Spinal cord (tissue), 10 donors: ENCODE results near the gene ZNRF4. TPM values are rescaled to one million over a fixed set of nuclear protein-coding genes. Genes with fewer than 3 reads are reported as not detected.

Experiments
- DNase-seq, 6 donors: peaks; one replicate each; pipeline versions ENCODE4 v3.0.0 to v3.0.0-alpha.2; 2013 to 2015; ENCODE audit warnings: low spot score in 6 of 6, low read depth in 4 of 6
- H3K27ac ChIP-seq: one replicate; pipeline ENCODE4 v1.5.1; 2013; ENCODE audit warnings: low read depth, low read length, control low read depth
- H3K27me3 ChIP-seq: one replicate; pipeline ENCODE4 v1.6.1; 2013; ENCODE audit warnings: low read length; ENCODE audit not compliant: control insufficient read depth, insufficient read depth
- H3K36me3 ChIP-seq: one replicate; pipeline ENCODE4 v1.6.1; 2013; ENCODE audit warnings: low read length; ENCODE audit not compliant: control insufficient read depth, insufficient read depth
- H3K4me1 ChIP-seq: one replicate; pipeline ENCODE4 v1.6.1; 2013; ENCODE audit warnings: low read length; ENCODE audit not compliant: control insufficient read depth, insufficient read depth
- H3K4me3 ChIP-seq: one replicate; pipeline ENCODE4 v1.5.1; 2013; ENCODE audit warnings: low read depth, low read length, control low read depth
- H3K9me3 ChIP-seq: one replicate; pipeline ENCODE4 v1.6.1; 2013; ENCODE audit warnings: low read length; ENCODE audit not compliant: control insufficient read depth, insufficient read depth
- WGBS: methylation state at CpG from one replicate; pipeline ENCODE4 v1.1.5; 2013; ENCODE audit warnings: missing lambda C conversion rate; ENCODE audit not compliant: insufficient coverage; 5-methylcytosine and 5-hydroxymethylcytosine counted together
- polyA plus RNA-seq, 2 donors: library from polyadenylated mRNA; unstranded; fragments of 120-200 nt; gene quantifications; one replicate each; pipeline ENCODE4 v1.2.1, GENCODE V29; 2013; ENCODE audit not compliant: insufficient read length in 2 of 2
- total RNA-seq, 2 donors: library from RNA; depleted of rRNA in 1 of 2; stranded (reverse); fragments of 120-200 nt in 1 of 2; fragments of >200 nt in 1 of 2; gene quantifications; one replicate each; pipeline versions ENCODE4 v1.2.3 to v1.2.4, GENCODE V29; 2013 to 2014
- donor health status: healthy.

ZNRF4 gene
- total and polyA plus RNA-seq, 4 donors, result 0.11 to 0.71 (median 0.51) TPM; not detected in 1

DNA sequence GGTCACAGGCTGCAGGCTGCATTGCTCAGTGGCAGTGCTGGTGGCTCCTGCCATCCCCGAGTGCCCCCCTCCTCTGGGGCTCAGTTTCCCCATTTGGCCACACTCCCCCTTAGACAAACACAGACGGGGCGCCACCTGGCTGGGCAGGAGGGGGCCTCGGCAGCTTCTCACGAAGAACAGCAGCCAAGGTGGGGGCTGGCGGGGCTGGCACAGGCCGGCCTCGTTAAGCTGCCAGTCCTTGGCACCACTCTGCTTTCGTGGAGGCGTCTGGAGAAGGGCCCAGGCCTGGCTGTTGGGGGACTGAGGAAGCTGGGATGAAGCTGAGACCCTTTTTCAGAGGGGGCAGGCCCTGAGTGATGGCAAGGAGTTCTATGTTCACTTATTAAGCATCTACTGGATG, 3.7 kb upstream of the ZNRF4 start:
- DNase-seq, result peak in 1 of 6 donors; percentile 95
- Histone ChIP-seq H3K36me3 (no peaks in the 10 kb centered on the region), H3K4me1 (peaks cover 11% of the 10 kb centered on the region), H3K27ac (no peak overlapping the region), H3K27me3 (no peaks in the 10 kb centered on the region), H3K9me3 (peaks cover 4% of the 10 kb centered on the region), H3K4me3 (no peak overlapping the region)
- WGBS, result 48% methylated on average over 10 of the region's 10 CpGs

DNA sequence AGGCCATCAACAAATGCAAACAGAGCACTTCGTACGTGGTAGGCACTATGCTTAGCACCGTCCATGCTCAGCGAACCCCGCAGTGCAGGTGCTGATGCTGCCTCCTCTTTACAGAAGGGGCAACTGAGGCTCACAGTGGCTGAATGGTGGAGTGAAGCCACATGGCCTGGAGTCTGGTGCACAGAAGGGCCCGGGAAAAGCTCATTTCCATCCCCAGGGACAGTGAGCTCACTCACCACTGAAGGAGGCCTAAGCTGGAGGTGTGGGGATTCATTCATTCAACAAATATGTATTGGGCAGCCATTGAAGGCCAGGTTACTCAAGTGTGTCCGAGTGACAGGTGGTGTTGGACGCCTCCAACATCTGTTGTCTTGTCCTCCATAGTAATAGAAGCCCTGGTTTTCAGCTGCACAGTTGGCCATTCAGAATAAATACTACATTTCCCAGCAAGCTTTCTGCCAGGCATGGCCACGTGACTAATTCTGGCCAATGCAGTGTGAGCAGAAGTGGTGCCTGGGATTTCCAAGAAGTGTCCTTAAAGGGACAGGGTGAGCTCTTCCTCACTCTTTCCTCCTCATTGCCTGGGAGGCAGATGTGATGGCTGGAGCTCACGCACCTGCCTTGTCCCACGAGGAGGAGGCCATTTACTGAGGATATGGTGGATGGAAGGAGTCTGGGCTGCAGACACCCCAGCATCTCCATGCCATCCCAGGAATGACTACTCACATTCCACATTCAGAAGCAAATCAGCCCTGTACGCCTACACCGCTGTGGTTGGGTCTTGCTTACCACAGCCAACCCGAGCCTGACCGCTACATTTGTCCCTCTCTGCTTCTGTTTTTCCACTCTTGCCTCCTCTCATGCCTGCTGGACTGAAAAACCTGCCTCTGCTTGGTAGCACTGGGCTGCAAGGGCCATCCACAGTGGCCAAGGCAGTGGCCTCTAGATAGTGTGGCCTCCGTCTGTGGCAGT, 2.3 kb upstream of the ZNRF4 start:
- 88% methylated on average over 12 of the region's 16 CpGs for WGBS
- DNase-seq, result peak in 2 of 6 donors; percentile 31 to 55

DNA sequence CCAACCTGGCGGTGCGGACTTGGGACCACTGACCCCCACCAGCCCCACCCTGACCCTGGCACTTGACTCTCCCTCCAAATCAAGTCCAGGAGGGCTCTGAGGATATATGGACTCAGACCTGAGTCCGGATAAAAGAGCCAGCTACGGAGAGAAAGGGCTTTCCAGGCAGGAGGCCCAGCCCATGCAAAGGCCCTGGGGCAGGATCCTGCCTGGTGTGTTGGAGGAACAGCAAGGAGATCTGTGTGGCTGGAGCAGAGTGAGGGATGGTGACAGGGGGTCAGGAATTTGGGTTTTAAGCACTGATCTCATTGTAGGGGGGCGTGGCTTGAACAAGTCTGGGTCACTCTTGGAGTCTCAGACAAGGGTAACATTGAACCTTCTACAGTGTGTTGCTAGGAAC, 474 bp upstream of the ZNRF4 start:
- no peak for DNase-seq
- 73% methylated on average over 5 of the region's 5 CpGs for WGBS

More for the DNA sequence above, 2.3 kb upstream of the ZNRF4 start:
- no peak overlapping the region for H3K27ac ChIP-seq
- no peak overlapping the region for H3K4me3 ChIP-seq
- peaks cover 4% of the 10 kb centered on the region for H3K9me3 ChIP-seq
- no peaks in the 10 kb centered on the region for H3K27me3 ChIP-seq
- H3K36me3 ChIP-seq, result no peaks in the 10 kb centered on the region
- peaks cover 11% of the 10 kb centered on the region for H3K4me1 ChIP-seq

DNA sequence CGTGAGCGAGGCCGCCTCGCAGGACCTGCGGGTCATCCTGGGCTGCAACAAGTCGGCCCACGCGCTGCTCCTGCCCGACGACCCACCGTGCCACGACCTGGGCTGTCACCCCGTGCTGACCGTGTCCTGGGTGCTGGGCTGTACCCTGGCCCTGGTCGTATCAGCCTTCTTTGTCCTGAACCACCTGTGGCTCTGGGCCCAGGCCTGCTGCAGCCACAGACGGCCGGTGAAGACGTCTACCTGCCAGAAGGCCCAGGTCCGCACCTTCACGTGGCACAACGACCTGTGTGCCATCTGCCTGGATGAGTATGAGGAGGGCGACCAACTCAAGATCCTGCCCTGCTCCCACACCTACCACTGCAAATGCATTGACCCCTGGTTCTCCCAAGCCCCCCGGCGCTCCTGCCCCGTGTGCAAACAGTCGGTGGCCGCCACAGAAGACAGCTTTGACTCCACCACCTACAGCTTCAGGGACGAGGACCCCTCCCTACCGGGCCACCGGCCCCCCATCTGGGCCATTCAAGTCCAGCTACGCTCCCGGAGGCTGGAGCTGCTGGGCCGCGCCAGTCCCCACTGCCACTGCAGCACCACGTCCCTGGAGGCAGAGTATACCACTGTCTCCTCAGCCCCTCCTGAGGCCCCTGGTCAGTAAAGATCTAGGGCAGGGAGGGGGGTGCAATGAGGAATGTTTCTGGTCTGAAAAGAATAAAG, 1.1 kb downstream of the ZNRF4 start:
- no peaks in the 10 kb centered on the region for H3K36me3 ChIP-seq
- H3K27me3 ChIP-seq, result no peaks in the 10 kb centered on the region
- 86% methylated on average over 34 of the region's 35 CpGs for WGBS
- no peak overlapping the region for H3K27ac ChIP-seq
- H3K9me3 ChIP-seq, result peaks cover 4% of the 10 kb centered on the region
- DNase-seq, result no peak
- H3K4me3 ChIP-seq, result no peak overlapping the region
- peaks cover 7% of the 10 kb centered on the region for H3K4me1 ChIP-seq

More for the DNA sequence above, 474 bp upstream of the ZNRF4 start:
- Histone ChIP-seq H3K9me3 (peaks cover 4% of the 10 kb centered on the region), H3K36me3 (no peaks in the 10 kb centered on the region), H3K27ac (no peak overlapping the region), H3K4me3 (no peak overlapping the region), H3K27me3 (no peaks in the 10 kb centered on the region), H3K4me1 (peaks cover 11% of the 10 kb centered on the region)

DNA sequence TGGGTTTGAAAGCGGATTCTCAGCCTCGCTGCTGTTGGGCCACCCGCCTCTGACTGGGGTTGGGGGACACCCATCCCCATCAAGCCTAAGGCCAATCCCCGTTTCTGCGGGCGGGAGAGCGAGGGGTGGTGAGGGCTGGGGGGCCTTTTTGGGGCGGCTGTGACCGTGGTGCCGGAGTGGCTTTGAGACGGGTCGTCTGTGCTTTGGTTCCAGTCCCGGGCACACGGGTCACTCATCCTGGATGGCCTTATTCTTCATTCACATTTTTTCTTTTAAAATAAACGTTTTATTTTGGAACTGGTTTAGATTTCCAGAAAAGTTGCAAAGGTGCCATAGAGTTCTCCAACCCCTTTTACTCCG, 1.6 kb downstream of the ZNRF4 start:
- DNase-seq, result no peak
- H3K9me3 ChIP-seq, result peaks cover 4% of the 10 kb centered on the region
- H3K4me1 ChIP-seq, result peaks cover 4% of the 10 kb centered on the region
- no peak overlapping the region for H3K4me3 ChIP-seq
- WGBS, result 85% methylated on average over 12 of the region's 16 CpGs
- no peak overlapping the region for H3K27ac ChIP-seq
- H3K36me3 ChIP-seq, result no peaks in the 10 kb centered on the region
- H3K27me3 ChIP-seq, result no peaks in the 10 kb centered on the region

DNA sequence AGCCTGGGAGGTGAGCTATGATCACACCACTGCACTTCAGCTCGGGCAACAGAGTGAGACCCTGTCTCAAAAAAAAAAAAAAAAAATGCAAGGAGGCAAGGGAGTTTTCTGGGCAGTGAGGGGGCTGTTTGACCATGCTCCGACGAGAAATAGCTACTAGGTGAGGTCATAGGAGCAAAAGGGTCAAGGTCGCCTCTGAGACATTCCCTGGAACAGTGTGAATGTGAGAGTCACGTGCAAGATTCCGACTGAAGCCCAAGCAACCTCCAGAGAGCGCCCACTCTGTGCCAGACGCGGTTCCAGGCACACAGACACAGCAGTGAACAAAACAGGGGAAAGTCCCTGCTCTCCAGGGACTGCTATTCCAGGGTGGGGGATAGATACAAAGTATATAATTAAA, 2.5 kb downstream of the ZNRF4 start:
- H3K27ac ChIP-seq, result no peak overlapping the region
- no peak for DNase-seq
- H3K4me3 ChIP-seq, result no peak overlapping the region
- H3K27me3 ChIP-seq, result no peaks in the 10 kb centered on the region
- H3K9me3 ChIP-seq, result peaks cover 4% of the 10 kb centered on the region
- H3K36me3 ChIP-seq, result no peaks in the 10 kb centered on the region
- H3K4me1 ChIP-seq, result peaks cover 7% of the 10 kb centered on the region
- 69% methylated on average over 8 of the region's 9 CpGs for WGBS

DNA sequence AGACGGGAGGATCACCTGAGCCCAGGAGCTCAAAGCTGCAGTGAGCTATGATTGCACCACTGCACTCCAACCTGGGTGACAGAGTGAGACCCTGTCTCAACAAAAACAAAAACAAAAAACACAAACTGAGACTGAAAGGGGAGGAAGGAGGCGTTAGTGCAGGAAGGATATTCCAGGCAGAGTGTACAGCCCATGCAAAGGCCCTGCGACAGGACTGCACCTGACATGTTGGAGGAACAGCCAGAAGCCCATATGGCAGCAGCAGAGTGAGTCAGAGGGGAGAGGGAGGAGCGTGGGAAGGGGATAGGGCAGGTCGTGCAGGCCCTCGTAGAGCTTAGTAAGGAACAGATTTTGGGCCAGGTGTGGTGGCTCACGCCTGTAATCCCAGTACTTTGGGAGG, 3.2 kb downstream of the ZNRF4 start:
- Histone ChIP-seq H3K36me3 (no peaks in the 10 kb centered on the region), H3K4me3 (no peak overlapping the region), H3K27ac (no peak overlapping the region), H3K4me1 (peaks cover 7% of the 10 kb centered on the region), H3K27me3 (no peaks in the 10 kb centered on the region), H3K9me3 (peaks cover 1% of the 10 kb centered on the region)
- 87% methylated on average over 7 of the region's 7 CpGs for WGBS
- DNase-seq, result no peak

DNA sequence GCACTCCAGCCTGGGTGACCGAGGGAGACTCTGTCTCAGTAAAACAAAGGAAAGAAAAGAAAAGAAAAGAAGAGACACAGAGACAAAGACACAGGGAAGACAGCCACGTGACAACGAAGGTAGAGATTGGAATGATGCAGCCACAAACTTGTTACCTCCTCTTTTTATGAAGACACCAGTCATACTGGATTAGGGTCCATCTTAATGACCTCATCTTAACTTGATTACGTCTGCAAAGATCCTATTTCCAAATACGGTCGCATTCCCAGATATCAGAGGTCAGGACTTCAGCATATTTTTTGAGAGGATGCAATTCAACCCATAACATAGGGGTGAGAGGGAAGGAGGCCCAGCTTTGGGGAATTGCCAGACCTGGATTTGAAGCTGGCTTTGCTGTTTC, 4.1 kb downstream of the ZNRF4 start:
- DNase-seq, result no peak
- H3K4me3 ChIP-seq, result no peak overlapping the region
- H3K27me3 ChIP-seq, result no peaks in the 10 kb centered on the region
- 48% methylated on average over 3 of the region's 6 CpGs for WGBS
- peaks cover 7% of the 10 kb centered on the region for H3K4me1 ChIP-seq
- H3K36me3 ChIP-seq, result no peaks in the 10 kb centered on the region
- no peak overlapping the region for H3K27ac ChIP-seq
- H3K9me3 ChIP-seq, result no peaks in the 10 kb centered on the region

DNA sequence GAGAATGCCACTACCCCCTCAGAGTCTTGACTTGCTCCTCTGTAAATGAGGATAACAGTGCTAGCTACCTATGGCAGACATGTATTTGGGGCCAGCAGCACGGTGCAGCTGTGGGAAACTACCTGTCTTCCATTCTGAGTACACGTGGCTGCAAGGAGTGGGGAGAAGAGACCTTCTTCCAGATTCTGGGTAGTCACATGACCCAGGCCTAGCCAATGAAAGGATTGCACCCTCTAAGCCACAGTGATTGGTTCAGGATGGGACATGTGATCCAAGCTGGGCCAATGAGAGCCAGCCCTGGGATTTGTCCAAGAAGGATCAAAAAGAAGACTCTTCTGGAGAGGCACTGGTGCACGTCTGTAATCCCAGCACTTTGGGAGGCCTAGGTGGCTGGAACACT, 5.5 kb downstream of the ZNRF4 start:
- no peak overlapping the region for H3K27ac ChIP-seq
- no peaks in the 10 kb centered on the region for H3K9me3 ChIP-seq
- H3K27me3 ChIP-seq, result no peaks in the 10 kb centered on the region
- H3K4me3 ChIP-seq, result no peak overlapping the region
- H3K4me1 ChIP-seq, result peaks cover 7% of the 10 kb centered on the region
- H3K36me3 ChIP-seq, result no peaks in the 10 kb centered on the region
- DNase-seq, result no peak
- 85% methylated on average over 3 of the region's 3 CpGs for WGBS
